GM12878 (cell line): ENCODE measurements around the gene HMCN1. TPM values are rescaled to one million over a fixed set of nuclear protein-coding genes. Genes with fewer than 3 reads are reported as not detected.
A peak's percentile ranks its signal among the peaks of the same experiment; 100 is the strongest.

Experiments used
- ATAC-seq: fragments of 200-7000 bp; cut with Tn5 transposase; 3 replicates; pipeline ENCODE4 v1.9.1; 2020; ENCODE audit warnings: mild to moderate bottlenecking, moderate library complexity
- BruUV-seq: library from RNA; stranded (reverse); fragments of 400-500 nt; replicated peaks from 2 replicates; lab custom pipeline; 2021; lab: Mats Ljungman, UMichigan
- CTCF ChIA-PET: fragments of 300-600 bp; sonication (Branson Sonifier 250); formaldehyde crosslinking; extraction: SDS; loops from one replicate; lab custom pipeline; 2021; ENCODE audit warnings: inconsistent platforms; lab: Yijun Ruan, JAX
- POLR2A ChIA-PET: fragments of 350-600 bp; formaldehyde crosslinking; extraction: SDS; loops from one replicate; lab custom pipeline; 2021; ENCODE audit warnings: inconsistent platforms; lab: Charles Lee
- RAD21 ChIA-PET: fragments of 300-600 bp; sonication (Branson Sonifier 250); formaldehyde crosslinking; loops from one replicate; lab custom pipeline; 2023; ENCODE audit warnings: antibody characterized with exemption; ENCODE audit not compliant: unreplicated experiment; lab: Charles Lee
- SMC1A ChIA-PET: fragments of 300-600 bp; sonication (Branson Sonifier 250); formaldehyde crosslinking; loops from one replicate; lab custom pipeline; 2023; ENCODE audit not compliant: unreplicated experiment, uncharacterized antibody; lab: Charles Lee
- DNase-seq: peaks from one replicate; pipeline ENCODE4 v3.0.0-alpha.2; 2011; ENCODE audit warnings: low read depth, low spot score
- FAIRE-seq: peaks from 3 replicates; lab custom pipeline; 2011; peaks lifted over from hg19 to GRCh38; lab: Jason Lieb, UNC
- H2AFZ ChIP-seq: 2 replicates; pipeline ENCODE4 v1.6.0; 2011; ENCODE audit warnings: low read depth, low read length, control low read depth; ENCODE audit not compliant: control insufficient read depth
- H3K27ac ChIP-seq: 2 replicates; pipeline ENCODE4 v1.5.1; 2011; ENCODE audit warnings: control low read depth; ENCODE audit not compliant: control insufficient read depth, insufficient read depth
- H3K27me3 ChIP-seq, 2 experiments: replicated peaks in 1 of 2; 2 replicates each; pipeline versions ENCODE4 v1.6.0 to v1.6.1; 2011; ENCODE audit warnings: low read length in 1 of 2; ENCODE audit not compliant: control insufficient read depth in 2 of 2, insufficient read depth in 2 of 2
- H3K36me3 ChIP-seq, 2 experiments: 2 replicates each; pipeline ENCODE4 v1.5.1; 2011; ENCODE audit warnings: low read length in 1 of 2; ENCODE audit not compliant: control insufficient read depth in 2 of 2, insufficient read depth in 2 of 2
- H3K4me1 ChIP-seq: 2 replicates; pipeline ENCODE4 v1.6.1; 2011; ENCODE audit warnings: mild to moderate bottlenecking, low read length, moderate library complexity, mixed read lengths; ENCODE audit not compliant: control insufficient read depth, insufficient read depth
- H3K4me2 ChIP-seq: 2 replicates; pipeline ENCODE4 v1.6.0; 2011; ENCODE audit warnings: control low read depth; ENCODE audit not compliant: control insufficient read depth, insufficient read depth
- H3K4me3 ChIP-seq: fragments of 200-600 bp; sonication (generic); 2 replicates; pipeline ENCODE4 v1.5.1; 2016
- H3K79me2 ChIP-seq: 2 replicates; pipeline ENCODE4 v1.6.0; 2011; ENCODE audit warnings: low read length; ENCODE audit not compliant: control insufficient read depth, insufficient read depth
- H3K9ac ChIP-seq: 2 replicates; pipeline ENCODE4 v1.8.0; 2011; ENCODE audit warnings: low read length, control low read depth, mixed read lengths; ENCODE audit not compliant: control insufficient read depth, insufficient read depth
- H3K9me3 ChIP-seq: replicated peaks from 3 replicates; pipeline ENCODE4 v1.5.1; 2011; ENCODE audit warnings: mild to moderate bottlenecking, low read length; ENCODE audit not compliant: control insufficient read depth, insufficient read depth
- H4K20me1 ChIP-seq: 2 replicates; pipeline ENCODE4 v1.6.0; 2011; ENCODE audit not compliant: control insufficient read depth, insufficient read depth
- BRCA1 ChIP-seq: IDR thresholded peaks from 2 replicates; pipeline ENCODE4 v1.6.1; 2011; ENCODE audit warnings: low read depth, low read length, improper control_type of control experiment
- CBX3 ChIP-seq: fragments of 200-600 bp; sonication (generic); IDR thresholded peaks from 2 replicates; pipeline ENCODE4 v1.6.1; 2016; ENCODE audit warnings: low read depth, borderline replicate concordance
- CREM ChIP-seq: IDR thresholded peaks from 2 replicates; pipeline ENCODE4 v1.6.1; 2014; ENCODE audit warnings: antibody characterized with exemption, low read depth
- EZH2 ChIP-seq: IDR thresholded peaks from 2 replicates; pipeline ENCODE4 v1.6.1; 2012; ENCODE audit warnings: low read depth, mild to moderate bottlenecking, control low read depth, inconsistent platforms, low read length, borderline replicate concordance; ENCODE audit not compliant: control insufficient read depth
- FOS ChIP-seq: IDR thresholded peaks from 3 replicates; pipeline ENCODE4 v1.6.1; 2011; ENCODE audit warnings: borderline replicate concordance; ENCODE audit not compliant: insufficient read length; ENCODE audit errors: extremely low read depth
- FOXK2 ChIP-seq: fragments of 450-650 bp; IDR thresholded peaks from 2 replicates; pipeline ENCODE4 v1.6.1; 2017; ENCODE audit warnings: mild to moderate bottlenecking, moderate library complexity
- IKZF1 ChIP-seq: fragments of 450-650 bp; conservative IDR thresholded peaks from 2 replicates; pipeline ENCODE4 v1.6.1; 2017; ENCODE audit warnings: antibody characterized with exemption, mild to moderate bottlenecking
- NFYB ChIP-seq: IDR thresholded peaks from 2 replicates; pipeline ENCODE4 v1.6.1; 2011; ENCODE audit warnings: low read depth, mild to moderate bottlenecking, low read length, improper control_type of control experiment, moderate library complexity; ENCODE audit not compliant: insufficient read depth
- RCOR1 ChIP-seq: conservative IDR thresholded peaks from 2 replicates; pipeline ENCODE4 v1.6.1; 2012; ENCODE audit warnings: low read depth, low read length, improper control_type of control experiment
- TCF3 ChIP-seq: IDR thresholded peaks from 2 replicates; pipeline ENCODE4 v1.6.1; 2012; ENCODE audit warnings: low read depth, mild to moderate bottlenecking, low read length, borderline replicate concordance; ENCODE audit not compliant: insufficient read depth
- TCF7 ChIP-seq: IDR thresholded peaks from 2 replicates; pipeline ENCODE4 v1.6.1; 2014; ENCODE audit warnings: antibody characterized with exemption, borderline replicate concordance
- YBX1 ChIP-seq: fragments of 450-650 bp; IDR thresholded peaks from 2 replicates; pipeline ENCODE4 v1.6.1; 2016; ENCODE audit warnings: antibody characterized with exemption
- ZNF622 ChIP-seq: fragments of 450-650 bp; IDR thresholded peaks from 2 replicates; pipeline ENCODE4 v1.6.1; 2017; ENCODE audit warnings: mild to moderate bottlenecking, inconsistent platforms
- WGBS: methylation state at CpG from one replicate; pipeline ENCODE4 v1.1.6; 2016; ENCODE audit warnings: low lambda C conversion rate; ENCODE audit not compliant: insufficient replicate concordance, insufficient coverage; ENCODE audit errors: missing lambda C conversion rate; 5-methylcytosine and 5-hydroxymethylcytosine counted together
- in situ Hi-C: fragments of 300-500 bp; cut with MboI; formaldehyde crosslinking; loops from 9 replicates; pipeline ENCODE4 v1.14.3; 2018; ENCODE audit warnings: mixed read lengths
- intact Hi-C: fragments of 100-400 bp; cut with micrococcal nuclease; formaldehyde crosslinking; loops from one replicate; pipeline ENCODE4 v1.14.2; 2022; ENCODE audit not compliant: unreplicated experiment
- polyA plus RNA-seq, 11 experiments: library from polyadenylated mRNA; depleted of rRNA in 4 of 11; unstranded in 6 of 11; stranded (reverse) in 5 of 11; fragments of >200 nt; fragmentation: Nextera tagmentation in 4 of 11; fragmentation: Illumina TruSeq in 1 of 11; extraction: Ambion mirVana in 4 of 11; extraction: Trizol in 1 of 11; gene quantifications; 1 replicate in 1 of 11; 2 replicates in 10 of 11; pipeline versions ENCODE4 v1.2.1 to v1.2.3, GENCODE V29; 2011 to 2016; ENCODE audit warnings: inconsistent platforms in 2 of 11, missing spikeins in 2 of 11, low read depth in 1 of 11
- total RNA-seq, 4 experiments: library from RNA; depleted of rRNA in 3 of 4; stranded (reverse); fragments of >200 nt in 3 of 4; fragmentation: Illumina TruSeq in 1 of 4; extraction: Trizol in 1 of 4; gene quantifications; 2 replicates each; pipeline versions ENCODE4 v1.2.1 to v1.2.3, GENCODE V29; 2013 to 2021
- TF ChIP-seq, protein P1 (sequence below): IDR thresholded peaks from 2 replicates; pipeline ENCODE4 v1.6.1; 2011; ENCODE audit warnings: low read depth, low read length, improper control_type of control experiment, borderline replicate concordance
- TF ChIP-seq, protein P2 (sequence below): IDR thresholded peaks from 2 replicates; pipeline ENCODE4 v1.6.1; 2011; ENCODE audit warnings: low read depth, mild to moderate bottlenecking, low read length, moderate library complexity, borderline replicate concordance; ENCODE audit errors: extremely low read depth
- TF ChIP-seq, protein P3 (sequence below): fragments of 450-650 bp; formaldehyde crosslinking; IDR thresholded peaks from 2 replicates; pipeline ENCODE4 v1.4.0; 2022; ENCODE audit warnings: mild to moderate bottlenecking, moderate library complexity

Gene HMCN1
- total and polyA plus RNA-seq, 10 of the 15 experiments (the other 5 are each of a cell fraction or from before 2014, with no cell fraction given) = under 0.01 to 0.07 TPM; not detected in 8

DNA sequence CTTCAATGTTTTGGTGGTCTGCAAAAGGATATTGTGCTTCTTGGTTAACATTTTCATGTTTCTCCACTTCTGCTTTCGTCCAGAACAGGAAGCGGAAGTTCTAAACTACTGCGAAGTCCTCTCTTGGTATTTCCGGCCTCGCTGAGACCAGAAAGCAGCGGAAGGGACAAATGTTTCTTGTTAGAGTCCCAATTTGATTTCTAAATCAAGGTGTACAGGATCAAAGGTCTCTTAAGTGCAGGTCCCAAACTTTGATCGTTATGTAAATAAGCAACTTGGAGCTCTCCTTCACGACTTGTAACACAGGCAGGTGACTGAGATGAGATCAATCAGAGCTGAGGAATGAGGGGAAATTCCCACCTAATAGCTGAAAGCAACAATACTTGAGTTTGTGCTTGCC is 40.1 kb upstream of the HMCN1 start:
- H3K36me3 ChIP-seq = no peaks in the 10 kb centered on the region
- H3K27ac ChIP-seq = no peak overlapping the region
- under 1% methylated on average over 8 of the region's 8 CpGs for WGBS
- no TSS peak for BruUV-seq
- no peaks in the 10 kb centered on the region for H4K20me1 ChIP-seq
- FAIRE-seq (peak; percentile 18), DNase-seq (peak; percentile 26), ATAC-seq (peak; percentile 71)
- H3K4me1 ChIP-seq = no peaks in the 10 kb centered on the region
- no peaks in the 10 kb centered on the region for H3K79me2 ChIP-seq
- intact Hi-C loops (no loop called here), in situ Hi-C loops (loop anchor here (10.0 kb wide), 1 partner anchor 889 kb away; no protein-coding TSS in a partner anchor)
- H3K9ac ChIP-seq = no peak overlapping the region
- H2AFZ ChIP-seq = peak overlapping the region; percentile 96
- ChIA-PET SMC1A (interaction anchor here (0.6 to 1.2 kb wide), 7 partner anchors 12 to 456 kb away, joined by 3 to 4 read pairs (median 4); no protein-coding TSS in a partner anchor), CTCF (interaction anchor here (0.7 to 1.7 kb wide), 3 partner anchors 13 to 524 kb away, joined by 3 to 7 read pairs (median 3); no protein-coding TSS in a partner anchor), POLR2A (no interaction called here), RAD21 (interaction anchor here (1.3 to 1.7 kb wide), 2 partner anchors 13 to 889 kb away, joined by 3 to 6 read pairs; no protein-coding TSS in a partner anchor)
- H3K4me2 ChIP-seq = peak overlapping the region; percentile 60
- H3K27me3 ChIP-seq = no peaks in the 10 kb centered on the region; a peak in 1 of 4 replicates
- peak overlapping the region; percentile 31; the same call in 1 of the 2 replicates for H3K4me3 ChIP-seq
- peaks cover 3% of the 10 kb centered on the region; the same call in 2 of the 3 replicates for H3K9me3 ChIP-seq
- TF ChIP-seq RCOR1 (no peak), ZNF622 (no peak), CREM (0 out of 2 replicates have a peak, but pooled peaks have one; percentile 11), IKZF1 (no peak), YBX1 (no peak), CBX3 (no peak), TCF3 (no peak), NFYB (no peak), FOXK2 (no peak), BRCA1 (no peak), FOS (no peak), TCF7 (no peak), EZH2 (no peak)
- TF ChIP-seq, protein P1, sequence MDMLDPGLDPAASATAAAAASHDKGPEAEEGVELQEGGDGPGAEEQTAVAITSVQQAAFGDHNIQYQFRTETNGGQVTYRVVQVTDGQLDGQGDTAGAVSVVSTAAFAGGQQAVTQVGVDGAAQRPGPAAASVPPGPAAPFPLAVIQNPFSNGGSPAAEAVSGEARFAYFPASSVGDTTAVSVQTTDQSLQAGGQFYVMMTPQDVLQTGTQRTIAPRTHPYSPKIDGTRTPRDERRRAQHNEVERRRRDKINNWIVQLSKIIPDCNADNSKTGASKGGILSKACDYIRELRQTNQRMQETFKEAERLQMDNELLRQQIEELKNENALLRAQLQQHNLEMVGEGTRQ = no peak
- TF ChIP-seq, protein P2, sequence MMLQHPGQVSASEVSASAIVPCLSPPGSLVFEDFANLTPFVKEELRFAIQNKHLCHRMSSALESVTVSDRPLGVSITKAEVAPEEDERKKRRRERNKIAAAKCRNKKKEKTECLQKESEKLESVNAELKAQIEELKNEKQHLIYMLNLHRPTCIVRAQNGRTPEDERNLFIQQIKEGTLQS = no peak
- TF ChIP-seq, protein P3, sequence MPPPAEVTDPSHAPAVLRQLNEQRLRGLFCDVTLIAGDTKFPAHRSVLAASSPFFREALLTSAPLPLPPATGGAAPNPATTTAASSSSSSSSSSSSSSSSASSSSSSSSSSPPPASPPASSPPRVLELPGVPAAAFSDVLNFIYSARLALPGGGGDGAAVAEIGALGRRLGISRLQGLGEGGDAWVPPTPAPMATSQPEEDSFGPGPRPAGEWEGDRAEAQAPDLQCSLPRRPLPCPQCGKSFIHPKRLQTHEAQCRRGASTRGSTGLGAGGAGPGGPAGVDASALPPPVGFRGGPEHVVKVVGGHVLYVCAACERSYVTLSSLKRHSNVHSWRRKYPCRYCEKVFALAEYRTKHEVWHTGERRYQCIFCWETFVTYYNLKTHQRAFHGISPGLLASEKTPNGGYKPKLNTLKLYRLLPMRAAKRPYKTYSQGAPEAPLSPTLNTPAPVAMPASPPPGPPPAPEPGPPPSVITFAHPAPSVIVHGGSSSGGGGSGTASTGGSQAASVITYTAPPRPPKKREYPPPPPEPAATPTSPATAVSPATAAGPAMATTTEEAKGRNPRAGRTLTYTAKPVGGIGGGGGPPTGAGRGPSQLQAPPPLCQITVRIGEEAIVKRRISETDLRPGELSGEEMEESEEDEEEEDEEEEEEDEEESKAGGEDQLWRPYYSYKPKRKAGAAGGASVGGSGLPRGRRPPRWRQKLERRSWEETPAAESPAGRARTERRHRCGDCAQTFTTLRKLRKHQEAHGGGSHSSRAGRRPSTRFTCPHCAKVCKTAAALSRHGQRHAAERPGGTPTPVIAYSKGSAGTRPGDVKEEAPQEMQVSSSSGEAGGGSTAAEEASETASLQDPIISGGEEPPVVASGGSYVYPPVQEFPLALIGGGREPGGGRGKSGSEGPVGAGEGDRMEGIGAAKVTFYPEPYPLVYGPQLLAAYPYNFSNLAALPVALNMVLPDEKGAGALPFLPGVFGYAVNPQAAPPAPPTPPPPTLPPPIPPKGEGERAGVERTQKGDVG = no peak
